Activated CD8-positive, alpha-beta T cell treated with anti-CD3 and anti-CD28 coated beads for 36 hours (primary cell): ENCODE results near the gene LBP. TPM values are rescaled to one million over a fixed set of nuclear protein-coding genes. Genes with fewer than 3 reads are reported as not detected.
"Not testable (repeated sequence)": the region's sequence is repeated elsewhere in the genome, so short reads cannot be mapped to it uniquely, and the experiment has no call there.

Experiments used
- ATAC-seq: fragments of 200-7000 bp; cut with Tn5 transposase; one replicate; pipeline ENCODE4 v1.10.0; 2021; ENCODE audit warnings: mild to moderate bottlenecking, moderate library complexity
- CTCF ChIA-PET: fragments of 350-600 bp; sonication (Branson Sonifier 250); formaldehyde crosslinking; loops from one replicate; lab custom pipeline; 2021; ENCODE audit warnings: antibody characterized with exemption; lab: Charles Lee
- POLR2A ChIA-PET: fragments of 350-600 bp; sonication (Branson Sonifier 250); formaldehyde crosslinking; loops from one replicate; lab custom pipeline; 2021; ENCODE audit warnings: antibody characterized with exemption; lab: Charles Lee
- DNase-seq: peaks from one replicate; pipeline ENCODE4 v3.0.0-alpha.2; 2020
- H3K27ac Mint-ChIP-seq: one replicate; pipeline ENCODE4 v1.8.0; 2021; ENCODE audit warnings: mild to moderate bottlenecking, mixed read lengths
- H3K27me3 Mint-ChIP-seq: one replicate; pipeline ENCODE4 v1.8.0; 2021; ENCODE audit warnings: mixed read lengths
- H3K36me3 Mint-ChIP-seq: one replicate; pipeline ENCODE4 v1.8.0; 2021; ENCODE audit warnings: low read depth, mixed read lengths
- H3K4me1 Mint-ChIP-seq: one replicate; pipeline ENCODE4 v1.8.0; 2021; ENCODE audit warnings: low read depth, mixed read lengths
- H3K4me3 Mint-ChIP-seq: one replicate; pipeline ENCODE4 v1.8.0; 2021; ENCODE audit warnings: mild to moderate bottlenecking, moderate library complexity, mixed read lengths
- H3K9me3 Mint-ChIP-seq: one replicate; pipeline ENCODE4 v1.8.0; 2021; ENCODE audit warnings: mixed read lengths
- CTCF ChIP-seq: fragments of 200-600 bp; IDR thresholded peaks from one replicate; pipeline ENCODE4 v1.8.0; 2022; ENCODE audit warnings: antibody characterized with exemption, mild to moderate bottlenecking
- intact Hi-C: fragments of 100-400 bp; cut with micrococcal nuclease; formaldehyde crosslinking; loops from one replicate; pipeline ENCODE4 v1.10.0; 2022
- total RNA-seq, 2 experiments: library from RNA; stranded (reverse); gene quantifications; one replicate each; pipeline ENCODE4 v1.2.3, GENCODE V29; 2021

LBP gene
- total RNA-seq, 2 experiments from 2014 or later = not detected

GRCh38 chr20:38331814-38332213 lies 14.5 kb upstream of the LBP start:
- TF ChIP-seq CTCF = no peak
- no peaks in the 10 kb centered on the region for H3K4me1 Mint-ChIP-seq
- ATAC-seq = no peak

GRCh38 chr20:38334016-38334415 lies 12.3 kb upstream of the LBP start:
- Mint-ChIP-seq H3K27me3 (peaks cover 20% of the 10 kb centered on the region), H3K27ac (no peak overlapping the region), H3K9me3 (peaks cover 8% of the 10 kb centered on the region), H3K36me3 (no peaks in the 10 kb centered on the region), H3K4me3 (no peak overlapping the region), H3K4me1 (no peaks in the 10 kb centered on the region)
- DNase-seq = no peak
- ATAC-seq = no peak
- POLR2A ChIA-PET = no interaction called here
- TF ChIP-seq CTCF = no peak
- CTCF ChIA-PET = interaction anchor here (1.1 kb wide), 1 partner anchor 172 kb away, joined by 3 read pairs; no protein-coding TSS in a partner anchor
- intact Hi-C loops = no loop called here

More at GRCh38 chr20:38331814-38332213, 14.5 kb upstream of the LBP start:
- CTCF ChIA-PET = interaction anchor here (0.8 kb wide), 1 partner anchor 25 kb away, joined by 3 read pairs; no protein-coding TSS in a partner anchor
- Mint-ChIP-seq H3K27me3 (peaks cover 12% of the 10 kb centered on the region), H3K4me3 (no peak overlapping the region), H3K9me3 (no peaks in the 10 kb centered on the region), H3K27ac (no peak overlapping the region), H3K36me3 (no peaks in the 10 kb centered on the region)
- intact Hi-C loops = no loop called here
- POLR2A ChIA-PET = interaction anchor here (0.6 kb wide), 1 partner anchor 536 kb away, joined by 3 read pairs; no protein-coding TSS in a partner anchor
- DNase-seq = no peak

GRCh38 chr20:38336726-38337125 lies 9.6 kb upstream of the LBP start:
- no peak for ATAC-seq
- Mint-ChIP-seq H3K9me3 (peaks cover 8% of the 10 kb centered on the region), H3K36me3 (no peaks in the 10 kb centered on the region), H3K27me3 (peaks cover 23% of the 10 kb centered on the region), H3K4me3 (no peak overlapping the region), H3K4me1 (no peaks in the 10 kb centered on the region), H3K27ac (no peak overlapping the region)
- POLR2A ChIA-PET = no interaction called here
- CTCF ChIA-PET = no interaction called here
- no peak for DNase-seq
- intact Hi-C loops = no loop called here
- no peak for TF ChIP-seq CTCF

- H3K9me3 Mint-ChIP-seq = peaks cover 8% of the 10 kb centered on the region
- CTCF ChIA-PET = interaction anchor here (0.6 to 1.2 kb wide), 4 partner anchors 12 to 38 kb away, joined by 3 to 4 read pairs (median 3); no protein-coding TSS in a partner anchor
- DNase-seq = peak; percentile 67
- H3K36me3 Mint-ChIP-seq = no peaks in the 10 kb centered on the region
- H3K27ac Mint-ChIP-seq = no peak overlapping the region
- intact Hi-C loops = no loop called here
- H3K4me3 Mint-ChIP-seq = no peak overlapping the region
- peaks cover 23% of the 10 kb centered on the region for H3K27me3 Mint-ChIP-seq
- no peaks in the 10 kb centered on the region for H3K4me1 Mint-ChIP-seq
- POLR2A ChIA-PET = interaction anchor here (1.2 kb wide), 1 partner anchor 70 kb away, joined by 3 read pairs; no protein-coding TSS in a partner anchor
- ATAC-seq = peak; percentile 79
- peak; percentile 60 for TF ChIP-seq CTCF
These were observed 8.6 kb upstream of the LBP start for GRCh38 chr20:38337561-38338140.

GRCh38 chr20:38338849-38339520 lies 7.3 kb upstream of the LBP start:
- H3K9me3 Mint-ChIP-seq = peaks cover 8% of the 10 kb centered on the region
- ATAC-seq (no peak), DNase-seq (no peak)
- intact Hi-C loops = no loop called here
- ChIA-PET CTCF (interaction anchor here (1.1 to 1.2 kb wide), 2 partner anchors 33 to 37 kb away, joined by 3 to 4 read pairs; no protein-coding TSS in a partner anchor), POLR2A (no interaction called here)
- peaks cover 21% of the 10 kb centered on the region for H3K27me3 Mint-ChIP-seq
- H3K27ac Mint-ChIP-seq = no peak overlapping the region
- no peak for TF ChIP-seq CTCF
- no peaks in the 10 kb centered on the region for H3K4me1 Mint-ChIP-seq
- no peaks in the 10 kb centered on the region for H3K36me3 Mint-ChIP-seq
- no peak overlapping the region for H3K4me3 Mint-ChIP-seq

- H3K27me3 Mint-ChIP-seq = peaks cover 21% of the 10 kb centered on the region
- ATAC-seq = not testable (repeated sequence)
These were observed 6.8 kb upstream of the LBP start for GRCh38 chr20:38339521-38339896.

More at GRCh38 chr20:38339521-38339896, 6.8 kb upstream of the LBP start:
- DNase-seq, H3K36me3 Mint-ChIP-seq, H3K4me3 Mint-ChIP-seq, POLR2A ChIA-PET, H3K4me1 Mint-ChIP-seq, H3K27ac Mint-ChIP-seq, CTCF ChIA-PET, intact Hi-C loops, H3K9me3 Mint-ChIP-seq: not testable (repeated sequence)
